NB4 (cell line): ENCODE data around the gene HIRA.
"Not testable (repeated sequence)": the region's sequence is repeated elsewhere in the genome, so short reads cannot be mapped to it uniquely, and the experiment has no call there.

ENCODE experiments used
- DNase-seq: peaks from one replicate; pipeline ENCODE4 v3.0.0; 2010; ENCODE audit warnings: low read depth
- H3K4me3 ChIP-seq: one replicate; pipeline ENCODE4 v1.5.1; 2011; ENCODE audit warnings: mild to moderate bottlenecking, low read depth, low read length, moderate library complexity
- MAX ChIP-seq: IDR thresholded peaks from 2 replicates; pipeline ENCODE4 v1.6.1; 2011; ENCODE audit warnings: low read depth, low read length
- MYC ChIP-seq: IDR thresholded peaks from 2 replicates; pipeline ENCODE4 v1.6.1; 2011; ENCODE audit warnings: low read depth, low read length
- POLR2A ChIP-seq: IDR thresholded peaks from 2 replicates; pipeline ENCODE4 v1.6.1; 2011; ENCODE audit warnings: mild to moderate bottlenecking; ENCODE audit not compliant: insufficient read length; ENCODE audit errors: extremely low read depth
- TF ChIP-seq, protein P1 (sequence below): IDR thresholded peaks from one replicate; pipeline ENCODE4 v1.5.1; 2012; ENCODE audit warnings: low read depth, low read length

Gene HIRA

DNA sequence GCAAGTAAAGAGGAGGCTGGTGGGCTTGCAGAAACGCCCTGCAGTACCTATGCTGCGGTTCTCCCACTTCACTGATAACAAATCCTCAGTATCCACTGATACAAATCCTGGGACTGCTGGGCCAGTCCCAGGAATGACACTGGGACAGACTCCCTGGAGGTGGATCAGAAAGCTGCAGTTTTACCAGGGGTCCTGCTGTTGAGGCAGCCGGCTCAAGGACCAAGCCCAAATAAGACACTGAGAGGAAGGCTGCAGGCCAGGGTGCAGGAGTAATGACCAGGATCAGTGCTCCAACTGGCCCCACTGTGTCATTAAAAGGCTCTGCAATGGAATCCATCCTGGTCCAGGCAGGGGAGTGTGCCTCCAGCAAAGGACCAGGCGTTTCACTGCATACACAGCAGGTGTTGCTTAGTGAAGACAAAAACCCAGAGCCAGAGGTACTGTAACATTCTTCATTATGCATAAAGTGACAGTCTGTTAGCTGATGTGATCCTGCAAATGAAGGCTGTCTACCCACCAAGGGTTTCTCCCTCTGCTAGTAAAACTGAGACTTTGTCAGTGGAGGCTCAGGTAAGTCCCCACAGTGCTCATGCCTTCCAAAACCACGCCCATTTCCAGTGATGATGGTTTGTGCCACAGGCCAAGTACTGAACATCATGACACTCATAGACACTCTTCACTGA, 17.3 kb upstream of the HIRA start:
- TF ChIP-seq, protein P1, sequence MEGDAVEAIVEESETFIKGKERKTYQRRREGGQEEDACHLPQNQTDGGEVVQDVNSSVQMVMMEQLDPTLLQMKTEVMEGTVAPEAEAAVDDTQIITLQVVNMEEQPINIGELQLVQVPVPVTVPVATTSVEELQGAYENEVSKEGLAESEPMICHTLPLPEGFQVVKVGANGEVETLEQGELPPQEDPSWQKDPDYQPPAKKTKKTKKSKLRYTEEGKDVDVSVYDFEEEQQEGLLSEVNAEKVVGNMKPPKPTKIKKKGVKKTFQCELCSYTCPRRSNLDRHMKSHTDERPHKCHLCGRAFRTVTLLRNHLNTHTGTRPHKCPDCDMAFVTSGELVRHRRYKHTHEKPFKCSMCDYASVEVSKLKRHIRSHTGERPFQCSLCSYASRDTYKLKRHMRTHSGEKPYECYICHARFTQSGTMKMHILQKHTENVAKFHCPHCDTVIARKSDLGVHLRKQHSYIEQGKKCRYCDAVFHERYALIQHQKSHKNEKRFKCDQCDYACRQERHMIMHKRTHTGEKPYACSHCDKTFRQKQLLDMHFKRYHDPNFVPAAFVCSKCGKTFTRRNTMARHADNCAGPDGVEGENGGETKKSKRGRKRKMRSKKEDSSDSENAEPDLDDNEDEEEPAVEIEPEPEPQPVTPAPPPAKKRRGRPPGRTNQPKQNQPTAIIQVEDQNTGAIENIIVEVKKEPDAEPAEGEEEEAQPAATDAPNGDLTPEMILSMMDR, result no peak
- no peak for TF ChIP-seq MYC
- no peak for TF ChIP-seq MAX
- TF ChIP-seq POLR2A, result no peak
- peak overlapping the region; percentile 88 for H3K4me3 ChIP-seq

GRCh38 chr22:19448076-19448607, 16.6 kb upstream of the HIRA start:
- peak; percentile 70 for DNase-seq
- TF ChIP-seq MYC, result no peak
- no peak for TF ChIP-seq POLR2A
- TF ChIP-seq, protein P1, result no peak
- TF ChIP-seq MAX, result no peak
- H3K4me3 ChIP-seq, result peak overlapping the region; percentile 88

More for the DNA sequence above, 17.3 kb upstream of the HIRA start:
- DNase-seq, result no peak

DNA sequence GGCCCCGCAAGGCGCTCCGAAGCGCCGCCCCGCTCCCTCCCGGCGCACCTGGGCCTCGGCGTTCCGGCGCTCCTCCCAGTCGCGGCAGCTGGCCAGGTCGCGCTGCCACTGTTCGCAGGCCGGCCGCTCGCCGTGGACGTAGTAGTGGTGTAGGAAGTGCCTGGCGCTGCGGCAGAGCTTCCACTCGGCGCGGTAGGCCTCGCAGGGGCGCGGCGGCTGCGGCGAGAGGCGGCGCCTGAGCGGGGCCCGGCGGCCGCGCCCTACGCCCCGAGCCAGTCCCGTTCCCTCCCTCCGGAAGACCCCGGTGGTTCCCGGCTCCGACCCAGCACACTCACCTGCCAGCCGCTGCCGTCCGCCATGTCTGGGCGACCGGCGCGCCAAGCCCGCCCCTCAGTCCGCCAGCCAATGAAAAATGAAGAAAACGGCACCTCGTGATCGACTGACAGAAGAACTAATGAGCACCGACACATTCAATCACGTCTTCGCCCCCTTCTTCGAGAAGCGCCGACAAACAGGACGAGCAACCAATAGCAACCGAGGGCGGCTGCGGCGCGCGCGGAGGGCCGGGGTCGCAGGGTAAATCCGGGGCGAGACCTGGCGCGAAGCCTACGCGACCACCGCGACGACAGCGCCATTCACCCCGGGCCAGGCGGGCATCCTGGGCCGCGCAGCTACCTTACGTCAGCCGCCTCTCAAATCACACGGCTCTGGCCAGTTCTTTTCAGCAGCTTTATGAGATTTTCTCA, 16.0 kb upstream of the HIRA start, which contains the start of gene C22orf39:
TSS of gene C22orf39 (minus strand) at position 382 of the 746 bp plus-strand sequence. CDS start at position 359, 23 bp downstream.
- DNase-seq, result peak; percentile 92
- peak within 1 kb of the TSS; percentile 88 for H3K4me3 ChIP-seq
- TF ChIP-seq POLR2A, result peak; percentile 72
- TF ChIP-seq, protein P1, result no peak
- TF ChIP-seq MAX, result peak; percentile 64
- peak; percentile 48; the same call in 1 of the 2 replicates for TF ChIP-seq MYC

DNA sequence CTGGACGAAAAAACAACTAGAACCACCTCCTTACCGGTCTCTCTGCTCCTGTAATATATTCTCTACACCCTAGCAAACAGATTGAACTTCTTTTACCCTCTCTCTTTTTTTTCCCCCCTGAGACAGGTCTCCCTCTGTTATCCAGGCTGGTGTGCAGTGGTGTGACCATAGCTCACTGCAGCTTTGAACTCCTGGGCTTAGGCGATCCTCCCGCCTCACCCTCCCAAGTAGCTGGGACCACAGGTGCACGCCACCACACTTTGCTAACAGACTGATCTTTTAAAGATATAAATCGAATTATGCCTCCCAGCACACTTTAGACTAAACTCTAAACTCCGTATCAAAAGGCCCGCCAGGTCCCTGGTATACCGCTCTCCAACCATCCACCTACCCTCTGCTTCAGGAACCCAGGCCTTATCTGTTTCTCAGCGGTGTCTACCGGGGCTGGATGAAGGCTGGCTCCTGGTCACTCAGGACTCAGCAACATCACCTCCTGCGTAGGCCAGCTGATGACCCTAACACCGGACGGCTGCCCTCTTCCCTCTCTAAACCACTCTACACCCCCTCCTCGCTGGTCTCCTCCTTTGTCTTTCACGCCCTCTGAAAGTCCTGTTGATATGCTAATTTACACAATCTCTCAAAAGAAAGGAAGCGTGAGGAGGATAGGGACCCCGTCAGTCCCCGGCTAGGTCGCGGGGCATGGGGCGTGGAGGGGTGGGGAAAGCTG, 15.2 kb upstream of the HIRA start:
- TF ChIP-seq, protein P1, result no peak
- no peak for TF ChIP-seq MAX
- no peak for TF ChIP-seq MYC
- TF ChIP-seq POLR2A, result no peak
- no peak for DNase-seq
- peak overlapping the region; percentile 88 for H3K4me3 ChIP-seq

DNA sequence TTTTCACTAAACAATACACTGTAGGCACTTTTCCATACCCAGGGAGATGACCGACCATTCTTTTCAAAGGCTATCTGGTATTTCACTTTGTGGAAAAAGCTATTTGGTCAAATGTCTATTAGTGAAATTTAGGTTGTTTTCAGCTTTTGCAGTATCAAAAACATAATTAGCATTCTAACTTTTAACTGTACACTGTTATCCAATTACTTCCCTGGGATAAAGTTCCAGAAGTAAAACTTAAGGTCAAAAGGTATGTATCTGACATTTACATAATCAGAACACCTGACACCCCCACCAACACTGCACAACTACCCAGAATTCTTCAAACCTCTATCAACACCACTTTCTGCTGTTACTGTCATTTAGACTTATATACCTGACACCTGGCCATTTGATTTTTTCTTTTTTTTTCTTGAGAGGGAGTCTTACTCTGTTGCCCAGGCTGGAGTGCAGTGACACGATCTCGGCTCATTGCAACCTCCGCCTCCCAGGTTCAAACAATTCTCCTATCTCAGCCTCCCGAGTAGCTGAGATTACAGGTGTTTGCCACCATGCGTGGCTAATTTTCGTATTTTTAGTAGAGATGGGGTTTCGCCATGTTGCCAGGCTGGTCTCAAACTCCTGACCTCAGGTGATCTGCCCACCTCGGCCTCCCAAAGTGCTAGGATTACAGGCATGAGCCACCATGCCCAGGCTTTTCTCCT, 13.9 kb upstream of the HIRA start:
- H3K4me3 ChIP-seq, DNase-seq: not testable (repeated sequence)
